ENCODE data around the gene SRM. TPM values are rescaled to one million over a fixed set of nuclear protein-coding genes. Genes with fewer than 3 reads are reported as not detected.
A peak's percentile ranks its signal among the peaks of the same experiment; 100 is the strongest.

The SRM gene
- total RNA-seq, 1 donor = 24.6 TPM

DNA sequence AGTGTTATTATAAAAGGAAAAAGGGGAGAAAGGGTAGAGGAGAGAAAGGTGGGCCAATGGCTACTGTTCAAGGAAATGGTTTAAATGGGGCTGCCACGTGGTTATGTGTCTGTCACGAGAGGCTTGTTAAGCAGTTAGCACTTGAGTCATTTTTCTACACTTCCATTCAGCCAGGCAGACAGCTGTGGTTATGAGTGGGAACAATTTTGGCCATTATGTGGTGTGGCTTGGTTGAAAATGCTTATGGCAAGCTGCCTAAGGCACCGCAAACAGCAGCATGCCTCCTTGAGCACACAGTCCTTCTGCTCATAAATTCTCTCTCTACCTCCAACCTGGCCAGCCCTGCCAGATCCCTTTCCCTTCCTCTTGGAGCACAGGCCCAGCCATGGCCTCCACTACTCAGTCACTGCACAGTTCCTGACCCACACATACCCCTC lies 3.2 kb upstream of the SRM start:
- TF ChIP-seq, protein P1, sequence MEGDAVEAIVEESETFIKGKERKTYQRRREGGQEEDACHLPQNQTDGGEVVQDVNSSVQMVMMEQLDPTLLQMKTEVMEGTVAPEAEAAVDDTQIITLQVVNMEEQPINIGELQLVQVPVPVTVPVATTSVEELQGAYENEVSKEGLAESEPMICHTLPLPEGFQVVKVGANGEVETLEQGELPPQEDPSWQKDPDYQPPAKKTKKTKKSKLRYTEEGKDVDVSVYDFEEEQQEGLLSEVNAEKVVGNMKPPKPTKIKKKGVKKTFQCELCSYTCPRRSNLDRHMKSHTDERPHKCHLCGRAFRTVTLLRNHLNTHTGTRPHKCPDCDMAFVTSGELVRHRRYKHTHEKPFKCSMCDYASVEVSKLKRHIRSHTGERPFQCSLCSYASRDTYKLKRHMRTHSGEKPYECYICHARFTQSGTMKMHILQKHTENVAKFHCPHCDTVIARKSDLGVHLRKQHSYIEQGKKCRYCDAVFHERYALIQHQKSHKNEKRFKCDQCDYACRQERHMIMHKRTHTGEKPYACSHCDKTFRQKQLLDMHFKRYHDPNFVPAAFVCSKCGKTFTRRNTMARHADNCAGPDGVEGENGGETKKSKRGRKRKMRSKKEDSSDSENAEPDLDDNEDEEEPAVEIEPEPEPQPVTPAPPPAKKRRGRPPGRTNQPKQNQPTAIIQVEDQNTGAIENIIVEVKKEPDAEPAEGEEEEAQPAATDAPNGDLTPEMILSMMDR (IDR thresholded peaks at IDR 0.05; ENCODE audit: insufficient read depth, low read depth, low read length) = no peak
- no peak overlapping the region for H3K4me3 ChIP-seq (ENCODE audit: low read depth, low read length)
- no peak for DNase-seq (ENCODE audit: low read depth)

DNA sequence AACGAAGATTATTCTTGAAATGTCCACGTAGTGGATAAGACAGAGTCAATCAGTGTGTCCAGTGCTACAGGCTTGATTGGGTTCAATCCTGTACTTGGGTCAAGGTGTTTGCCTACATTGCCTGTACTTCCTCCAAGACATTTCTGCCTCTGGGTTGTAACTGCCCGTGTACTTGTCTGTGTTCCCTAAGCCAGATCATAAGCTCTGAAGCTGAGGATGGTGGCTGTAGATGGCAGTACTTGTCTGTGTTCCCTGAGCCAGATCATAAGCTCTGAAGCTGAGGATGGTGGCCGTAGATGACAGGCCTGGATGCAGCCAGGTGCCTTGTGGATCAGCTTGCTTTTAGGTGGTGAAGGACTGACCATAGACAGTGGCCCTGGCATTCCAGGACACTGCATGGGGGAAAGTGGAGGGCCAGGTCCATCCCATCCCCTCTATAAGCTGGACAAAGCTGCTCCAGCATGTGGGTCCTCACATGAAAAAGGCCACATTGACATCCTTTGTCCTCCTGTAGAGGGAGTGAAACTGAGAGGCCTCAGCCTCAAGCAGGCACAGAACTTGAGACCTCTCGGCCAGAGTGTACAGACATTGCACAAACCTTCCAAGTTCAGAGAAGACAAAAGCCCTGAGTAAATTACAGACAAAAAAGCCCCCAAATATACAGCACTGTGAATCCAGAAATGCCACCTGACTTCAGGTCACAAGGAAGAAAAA lies 2.0 kb upstream of the SRM start:
- H3K4me3 ChIP-seq (ENCODE audit: low read depth, low read length) = no peak overlapping the region
- no peak for DNase-seq (ENCODE audit: low read depth)
- TF ChIP-seq, protein P1 (IDR thresholded peaks at IDR 0.05; ENCODE audit: insufficient read depth, low read depth, low read length) = no peak

DNA sequence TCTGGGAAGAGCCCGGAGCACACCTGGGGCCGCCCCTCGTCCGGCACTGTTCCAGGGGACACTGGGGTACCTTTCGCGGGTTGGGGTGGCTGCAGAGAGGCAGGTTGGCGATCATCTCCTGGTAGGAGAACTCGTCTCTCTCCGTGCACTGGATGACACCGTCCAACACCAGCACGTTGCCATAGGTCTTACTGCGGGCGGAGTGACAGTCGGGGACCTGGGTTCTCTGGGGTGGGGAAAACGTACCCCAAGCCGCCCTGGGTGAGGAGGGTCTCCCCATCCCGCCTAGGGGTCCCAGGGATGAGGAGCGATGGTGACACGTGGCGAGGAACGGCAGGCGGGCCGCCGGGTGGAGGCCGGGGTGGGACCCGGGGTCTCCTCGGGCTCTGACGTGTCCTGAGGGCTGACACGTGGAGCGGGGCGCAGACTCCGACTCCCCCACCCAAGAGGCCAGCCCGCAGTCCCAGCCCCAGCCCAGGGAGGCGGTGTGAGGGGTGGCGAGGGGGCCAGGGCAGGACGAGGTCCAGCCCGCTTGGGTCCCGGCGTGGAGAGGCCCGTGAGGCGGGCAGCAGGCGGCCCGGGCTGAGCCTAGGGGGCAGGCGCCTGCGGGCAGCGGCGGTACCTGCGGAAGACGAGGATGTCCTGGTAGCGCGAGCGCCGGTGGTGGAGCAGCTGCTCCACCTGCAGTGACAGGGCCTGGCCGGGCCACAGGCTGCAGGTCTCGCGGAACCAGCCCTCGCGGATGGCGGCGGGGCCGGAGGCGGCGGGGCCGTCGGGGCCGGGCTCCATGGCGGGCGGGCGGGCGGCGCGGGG lies 457 bp downstream of the SRM start:
- peak; percentile 9 for DNase-seq (ENCODE audit: low read depth)
- TF ChIP-seq, protein P1 (IDR thresholded peaks at IDR 0.05; ENCODE audit: insufficient read depth, low read depth, low read length) = no peak
- peak overlapping the region; percentile 67 for H3K4me3 ChIP-seq (ENCODE audit: low read depth, low read length)

DNA sequence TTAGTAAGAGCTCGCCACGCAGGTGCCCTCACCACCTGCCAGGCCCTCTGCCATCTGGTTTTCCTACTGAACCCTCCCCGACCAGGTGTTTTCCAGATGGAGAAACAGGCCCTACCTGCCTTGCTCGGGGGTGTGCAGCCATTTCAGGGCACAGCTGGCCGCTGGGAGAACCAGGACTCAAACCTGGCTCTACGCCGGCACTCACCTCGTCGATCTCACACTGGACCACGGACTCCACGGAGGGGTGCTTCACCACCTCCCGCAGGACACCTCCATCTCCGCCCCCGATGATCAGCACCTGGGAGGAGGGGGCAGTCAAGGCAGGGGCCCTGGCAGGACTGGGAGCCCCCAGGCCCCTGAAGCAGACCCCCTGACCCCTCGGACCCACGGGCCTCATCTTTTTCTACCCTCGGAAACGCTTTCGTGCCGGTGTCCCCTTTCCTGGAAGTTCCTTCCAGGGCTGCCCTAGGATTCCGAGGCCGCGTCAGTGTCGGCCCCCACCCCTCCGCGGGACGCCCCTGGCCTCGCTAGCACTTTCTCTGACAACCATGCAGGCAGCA lies 1.1 kb downstream of the SRM start:
- TF ChIP-seq, protein P1 (IDR thresholded peaks at IDR 0.05; ENCODE audit: insufficient read depth, low read depth, low read length) = no peak
- no peak for DNase-seq (ENCODE audit: low read depth)
- H3K4me3 ChIP-seq (ENCODE audit: low read depth, low read length) = peak overlapping the region; percentile 67

DNA sequence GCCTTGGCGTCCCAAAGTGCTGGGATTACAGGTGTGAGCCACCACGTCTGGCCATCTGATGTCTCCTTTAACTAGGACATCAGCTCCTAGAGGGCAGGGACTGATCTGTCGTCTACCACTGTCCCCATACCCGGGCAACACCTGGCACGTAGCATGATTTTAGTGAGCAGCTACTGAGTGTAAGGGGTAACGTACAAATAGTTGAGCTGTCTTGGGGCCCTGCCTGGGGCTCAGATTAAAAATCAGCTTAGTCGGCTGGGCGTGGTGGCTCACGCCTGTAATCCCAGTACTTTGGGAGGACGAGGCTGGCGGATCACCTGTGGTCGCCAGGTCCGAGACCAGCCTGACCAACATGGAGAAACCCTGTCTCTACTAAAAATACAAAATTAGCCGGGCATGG lies 1.8 kb downstream of the SRM start:
- TF ChIP-seq, protein P1 (IDR thresholded peaks at IDR 0.05; ENCODE audit: insufficient read depth, low read depth, low read length) = no peak
- no peak for DNase-seq (ENCODE audit: low read depth)
- no peak overlapping the region for H3K4me3 ChIP-seq (ENCODE audit: low read depth, low read length)

DNA sequence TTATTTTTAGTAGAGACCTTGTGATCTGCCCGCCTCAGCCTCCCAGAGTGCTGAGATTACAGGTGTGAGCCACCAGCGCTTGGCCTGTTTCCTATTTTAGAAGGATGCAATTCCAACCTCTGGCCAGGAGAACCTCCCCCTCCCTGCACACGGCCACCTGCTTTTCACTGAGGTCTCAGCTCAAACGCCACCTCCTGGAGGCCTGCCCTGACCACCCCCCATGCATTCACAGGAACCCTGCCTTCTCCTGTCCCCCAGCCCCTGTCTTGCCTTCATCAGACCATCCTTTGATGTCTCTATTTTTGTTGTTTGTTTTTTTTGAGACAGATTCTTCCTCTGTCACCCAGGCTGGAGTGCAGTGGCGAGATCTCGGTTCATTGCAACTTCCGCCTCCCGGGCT lies 2.3 kb downstream of the SRM start:
- H3K4me3 ChIP-seq (ENCODE audit: low read depth, low read length) = no peak overlapping the region
- DNase-seq (ENCODE audit: low read depth) = no peak
- TF ChIP-seq, protein P1 (IDR thresholded peaks at IDR 0.05; ENCODE audit: insufficient read depth, low read depth, low read length) = no peak
